Neural progenitor cell (in vitro differentiated cells): ENCODE data around the gene LRFN2. TPM values are rescaled to one million over a fixed set of nuclear protein-coding genes. Genes with fewer than 3 reads are reported as not detected.

ENCODE experiments used
- DNase-seq: peaks from one replicate; pipeline ENCODE4 v3.0.0-alpha.2; 2016; ENCODE audit warnings: low spot score
- H2AFZ ChIP-seq: fragments of 200-600 bp; sonication (generic); replicated peaks from 2 replicates; pipeline ENCODE4 v1.6.1; 2016; ENCODE audit warnings: antibody characterized with exemption
- H3F3A ChIP-seq: fragments of 200-600 bp; sonication (generic); 2 replicates; pipeline ENCODE4 v1.6.1; 2016; ENCODE audit warnings: antibody characterized with exemption, low read depth
- H3K27ac ChIP-seq: fragments of 200-600 bp; sonication (generic); 2 replicates; pipeline ENCODE4 v1.5.1; 2016; ENCODE audit warnings: mild to moderate bottlenecking
- H3K27me3 ChIP-seq: fragments of 200-600 bp; sonication (generic); 2 replicates; pipeline ENCODE4 v1.6.1; 2016; ENCODE audit warnings: mild to moderate bottlenecking, moderate library complexity
- H3K36me3 ChIP-seq: fragments of 200-600 bp; sonication (generic); 2 replicates; pipeline ENCODE4 v1.5.1; 2016
- H3K4me1 ChIP-seq: fragments of 200-600 bp; sonication (generic); 2 replicates; pipeline ENCODE4 v1.6.1; 2016; ENCODE audit warnings: mixed run types
- H3K4me2 ChIP-seq: fragments of 200-600 bp; sonication (generic); 2 replicates; pipeline ENCODE4 v1.6.1; 2016
- H3K4me3 ChIP-seq: fragments of 200-600 bp; sonication (generic); 2 replicates; pipeline ENCODE4 v1.5.1; 2016
- H3K79me2 ChIP-seq: fragments of 200-600 bp; sonication (generic); 2 replicates; pipeline ENCODE4 v1.6.1; 2016; ENCODE audit warnings: low read depth
- H3K9ac ChIP-seq: fragments of 200-600 bp; sonication (generic); 2 replicates; pipeline ENCODE4 v1.6.1; 2016
- H3K9me3 ChIP-seq: fragments of 200-600 bp; sonication (generic); 2 replicates; pipeline ENCODE4 v1.5.1; 2016; ENCODE audit warnings: low read depth
- H4K20me1 ChIP-seq: fragments of 200-600 bp; sonication (generic); 2 replicates; pipeline ENCODE4 v1.6.1; 2016; ENCODE audit warnings: low read depth
- H3K27ac Mint-ChIP-seq: 3 replicates; pipeline ENCODE4 v1.8.0; 2021; ENCODE audit warnings: mixed read lengths
- H3K27me3 Mint-ChIP-seq: 2 replicates; pipeline ENCODE4 v1.8.0; 2022; ENCODE audit warnings: low read depth, mild to moderate bottlenecking, inconsistent platforms, moderate library complexity, mixed read lengths; ENCODE audit not compliant: insufficient read depth
- H3K36me3 Mint-ChIP-seq: 3 replicates; pipeline ENCODE4 v1.8.0; 2021; ENCODE audit warnings: mixed read lengths
- H3K4me1 Mint-ChIP-seq: 3 replicates; pipeline ENCODE4 v1.8.0; 2021; ENCODE audit warnings: mixed read lengths
- H3K4me3 Mint-ChIP-seq: 3 replicates; pipeline ENCODE4 v1.8.0; 2021; ENCODE audit warnings: mild to moderate bottlenecking, moderate library complexity, mixed read lengths
- H3K9me3 Mint-ChIP-seq: 3 replicates; pipeline ENCODE4 v1.8.0; 2020; ENCODE audit warnings: mixed read lengths
- EZH2 ChIP-seq: fragments of 200-600 bp; sonication (generic); IDR thresholded peaks from 2 replicates; pipeline ENCODE4 v1.6.1; 2017; ENCODE audit warnings: antibody characterized with exemption, mild to moderate bottlenecking, moderate library complexity
- EZH2phosphoT487 ChIP-seq: fragments of 200-600 bp; sonication (generic); IDR thresholded peaks from 2 replicates; pipeline ENCODE4 v1.6.1; 2017; ENCODE audit warnings: antibody characterized with exemption
- total RNA-seq: library from RNA; depleted of rRNA; stranded (reverse); fragments of >200 nt; gene quantifications from 2 replicates; pipeline ENCODE4 v1.2.3, GENCODE V29; 2015; ENCODE audit warnings: low replicate concordance
- TF ChIP-seq, protein P1 (sequence below): fragments of 200-600 bp; sonication (generic); IDR thresholded peaks from 2 replicates; pipeline ENCODE4 v1.5.1; 2017; ENCODE audit warnings: antibody characterized with exemption, mild to moderate bottlenecking

Gene LRFN2
- total RNA-seq, 1 donor from 2014 or later: not detected

DNA sequence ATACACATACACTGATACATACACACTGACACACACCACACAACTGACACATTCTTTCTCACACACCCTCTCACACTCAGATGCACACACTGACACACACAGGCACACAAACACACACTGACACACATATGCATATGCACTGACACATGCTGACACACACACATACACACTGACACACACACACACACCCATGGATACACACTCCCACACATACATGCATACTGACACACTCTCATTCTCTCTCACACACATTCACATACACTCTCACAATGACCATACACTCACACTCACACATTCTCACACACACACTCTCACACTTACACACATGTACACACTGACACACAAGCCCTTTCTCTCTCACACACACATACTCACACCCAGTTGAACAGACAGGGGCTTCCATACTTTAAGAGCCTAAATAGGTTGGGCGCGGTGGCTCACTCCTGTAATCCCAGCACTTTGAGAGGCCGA lies 236.4 kb downstream of the LRFN2 start:
- Histone ChIP-seq H3K9ac (no peak overlapping the region), H3K27ac (no peak overlapping the region), H3K4me3 (no peak overlapping the region), H3K79me2 (no peaks in the 10 kb centered on the region), H4K20me1 (no peaks in the 10 kb centered on the region), H3K27me3 (no peaks in the 10 kb centered on the region), H3K4me2 (no peak overlapping the region), H2AFZ (no peak overlapping the region), H3K4me1 (peaks cover 28% of the 10 kb centered on the region), H3K36me3 (no peaks in the 10 kb centered on the region), H3F3A (peaks cover 6% of the 10 kb centered on the region), H3K9me3 (no peaks in the 10 kb centered on the region)
- TF ChIP-seq, protein P1, sequence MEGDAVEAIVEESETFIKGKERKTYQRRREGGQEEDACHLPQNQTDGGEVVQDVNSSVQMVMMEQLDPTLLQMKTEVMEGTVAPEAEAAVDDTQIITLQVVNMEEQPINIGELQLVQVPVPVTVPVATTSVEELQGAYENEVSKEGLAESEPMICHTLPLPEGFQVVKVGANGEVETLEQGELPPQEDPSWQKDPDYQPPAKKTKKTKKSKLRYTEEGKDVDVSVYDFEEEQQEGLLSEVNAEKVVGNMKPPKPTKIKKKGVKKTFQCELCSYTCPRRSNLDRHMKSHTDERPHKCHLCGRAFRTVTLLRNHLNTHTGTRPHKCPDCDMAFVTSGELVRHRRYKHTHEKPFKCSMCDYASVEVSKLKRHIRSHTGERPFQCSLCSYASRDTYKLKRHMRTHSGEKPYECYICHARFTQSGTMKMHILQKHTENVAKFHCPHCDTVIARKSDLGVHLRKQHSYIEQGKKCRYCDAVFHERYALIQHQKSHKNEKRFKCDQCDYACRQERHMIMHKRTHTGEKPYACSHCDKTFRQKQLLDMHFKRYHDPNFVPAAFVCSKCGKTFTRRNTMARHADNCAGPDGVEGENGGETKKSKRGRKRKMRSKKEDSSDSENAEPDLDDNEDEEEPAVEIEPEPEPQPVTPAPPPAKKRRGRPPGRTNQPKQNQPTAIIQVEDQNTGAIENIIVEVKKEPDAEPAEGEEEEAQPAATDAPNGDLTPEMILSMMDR: no peak
- no peak for TF ChIP-seq EZH2phosphoT487
- TF ChIP-seq EZH2: no peak
- Mint-ChIP-seq H3K27ac (no peak overlapping the region), H3K9me3 (no peaks in the 10 kb centered on the region), H3K4me1 (peaks cover 14% of the 10 kb centered on the region), H3K27me3 (peaks cover 8% of the 10 kb centered on the region), H3K4me3 (no peak overlapping the region), H3K36me3 (no peaks in the 10 kb centered on the region)
- DNase-seq: no peak

DNA sequence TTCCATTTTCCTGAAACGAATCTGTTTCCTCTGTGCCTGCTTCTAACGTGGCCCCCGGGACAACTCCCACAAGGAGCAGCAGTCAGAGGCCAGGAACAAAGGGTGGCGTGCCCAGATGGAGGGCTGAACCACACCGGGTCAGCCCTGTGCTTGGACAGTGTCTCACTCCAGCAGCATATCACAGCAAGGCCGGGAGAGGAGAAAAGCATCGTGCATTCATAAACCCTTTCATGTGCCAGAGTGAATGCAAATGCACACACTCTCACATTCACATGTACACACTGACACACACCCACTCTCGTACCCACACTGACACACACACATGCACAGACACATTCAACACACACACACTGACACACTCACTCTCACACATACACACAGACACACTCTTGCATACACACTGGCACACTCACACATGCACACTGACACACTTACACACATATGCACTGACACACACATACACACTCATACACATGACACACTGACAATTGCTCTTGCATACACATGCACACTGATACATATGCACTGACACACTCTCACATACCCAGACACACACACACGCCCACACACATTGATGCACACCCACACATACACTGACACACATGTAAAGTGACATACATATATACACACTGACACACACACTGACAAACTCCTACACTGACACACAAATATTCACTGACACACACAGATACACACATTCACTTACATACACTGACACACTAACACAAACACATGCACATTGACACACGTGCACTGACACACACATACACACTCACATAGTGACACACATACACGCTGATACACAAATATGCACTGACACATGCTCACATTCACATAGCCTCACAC lies 237.0 kb downstream of the LRFN2 start:
- Mint-ChIP-seq H3K4me3 (no peak overlapping the region), H3K27ac (no peak overlapping the region), H3K4me1 (peaks cover 18% of the 10 kb centered on the region), H3K27me3 (peaks cover 9% of the 10 kb centered on the region), H3K36me3 (no peaks in the 10 kb centered on the region), H3K9me3 (no peaks in the 10 kb centered on the region)
- Histone ChIP-seq H3K4me1 (peaks cover 28% of the 10 kb centered on the region), H3K27me3 (no peaks in the 10 kb centered on the region), H3K36me3 (no peaks in the 10 kb centered on the region), H4K20me1 (no peaks in the 10 kb centered on the region), H3K27ac (no peak overlapping the region), H3K79me2 (no peaks in the 10 kb centered on the region), H3F3A (peaks cover 6% of the 10 kb centered on the region), H3K9me3 (no peaks in the 10 kb centered on the region), H3K4me3 (no peak overlapping the region), H3K4me2 (no peak overlapping the region), H2AFZ (peak overlapping the region; percentile 19), H3K9ac (no peak overlapping the region)
- TF ChIP-seq EZH2phosphoT487 (no peak), EZH2 (no peak)
- TF ChIP-seq, protein P1: no peak
- no peak for DNase-seq

DNA sequence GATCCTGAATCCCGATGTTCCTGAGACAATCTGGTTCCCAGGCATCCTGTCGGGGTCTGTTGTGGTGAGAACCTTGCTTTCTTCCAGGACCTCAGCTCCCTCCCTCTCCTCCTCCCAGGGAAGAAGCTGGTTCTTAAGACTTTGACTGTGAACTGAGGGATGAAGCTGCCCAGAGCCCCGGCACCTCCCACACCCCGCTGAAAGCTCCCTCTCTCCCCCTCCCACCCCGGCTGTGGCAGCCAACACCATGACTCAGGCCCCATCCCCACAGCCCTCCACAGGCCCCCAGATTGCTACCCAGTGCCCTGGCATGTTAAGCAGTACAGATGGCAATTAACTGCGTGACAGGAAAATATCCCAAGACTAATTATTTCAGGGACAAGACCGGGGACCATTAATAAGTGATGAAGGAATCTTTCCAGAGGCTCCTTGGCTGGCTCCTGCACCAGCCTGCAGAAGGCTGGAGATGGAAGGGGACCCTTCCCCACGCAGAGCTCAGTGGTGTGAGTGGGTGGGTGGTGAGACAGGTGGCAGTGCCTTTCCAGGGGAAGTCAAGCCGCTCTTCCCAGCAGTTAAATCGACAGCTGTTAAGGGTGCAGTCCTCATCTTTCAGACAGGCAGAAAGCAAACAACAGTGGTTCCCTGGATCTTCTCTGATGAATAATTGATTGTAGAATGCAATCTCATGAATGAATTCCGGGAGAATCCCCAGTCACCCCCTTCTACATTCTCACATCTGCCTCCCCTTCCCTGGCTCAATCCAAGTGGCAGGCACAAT lies 237.9 kb downstream of the LRFN2 start:
- H4K20me1 ChIP-seq: no peaks in the 10 kb centered on the region
- H3K9me3 Mint-ChIP-seq: no peaks in the 10 kb centered on the region
- H2AFZ ChIP-seq: peak overlapping the region; percentile 19
- DNase-seq: no peak
- no peak overlapping the region for H3K4me2 ChIP-seq
- H3K27ac Mint-ChIP-seq: peak overlapping the region; percentile 13
- no peaks in the 10 kb centered on the region for H3K36me3 ChIP-seq
- H3K9ac ChIP-seq: no peak overlapping the region
- no peaks in the 10 kb centered on the region for H3K79me2 ChIP-seq
- H3K27me3 ChIP-seq: no peaks in the 10 kb centered on the region
- peaks cover 34% of the 10 kb centered on the region for H3K4me1 ChIP-seq
- H3K27me3 Mint-ChIP-seq: peaks cover 14% of the 10 kb centered on the region
- H3K4me1 Mint-ChIP-seq: peaks cover 26% of the 10 kb centered on the region
- TF ChIP-seq EZH2phosphoT487 (no peak), EZH2 (no peak)
- TF ChIP-seq, protein P1: no peak
- H3K9me3 ChIP-seq: no peaks in the 10 kb centered on the region
- H3K4me3 Mint-ChIP-seq: no peak overlapping the region
- H3K27ac ChIP-seq: no peak overlapping the region
- H3K4me3 ChIP-seq: no peak overlapping the region
- H3F3A ChIP-seq: peaks cover 11% of the 10 kb centered on the region
- H3K36me3 Mint-ChIP-seq: no peaks in the 10 kb centered on the region
